K562 (cell line): ENCODE measurements around the gene NPC1.

Experiments
- HNRNPUL1 ChIP-seq: fragments of 200-400 bp; formaldehyde crosslinking; IDR thresholded peaks from 2 replicates; pipeline ENCODE4 v1.6.1; 2017; ENCODE audit warnings: low read length
- MXI1 ChIP-seq: IDR thresholded peaks from 2 replicates; pipeline ENCODE4 v1.6.1; 2011; ENCODE audit warnings: low read depth, mild to moderate bottlenecking, improper control_type of control experiment, low read length
- PTTG1 ChIP-seq: fragments of 450-650 bp; IDR thresholded peaks from 2 replicates; pipeline ENCODE4 v1.6.1; 2016; ENCODE audit warnings: low read depth, mild to moderate bottlenecking, missing genetic modification characterization, missing compliant biosample characterization
- ZFPM2 ChIP-seq: fragments of 250-450 bp; sonication (Bioruptor Pico); IDR thresholded peaks from 2 replicates; pipeline ENCODE4 v1.5.1; 2022; ENCODE audit warnings: mild to moderate bottlenecking
- ZNF586 ChIP-seq: fragments of 450-650 bp; formaldehyde crosslinking; conservative IDR thresholded peaks from 2 replicates; pipeline ENCODE4 v1.4.0; 2020; ENCODE audit warnings: mild to moderate bottlenecking, moderate library complexity
- TF ChIP-seq, protein P1 (sequence below), 3 experiments: IDR thresholded peaks in 2 of 3; conservative IDR thresholded peaks in 1 of 3; 2 replicates each; pipeline ENCODE4 v1.5.1; 2011 to 2012; ENCODE audit warnings: low read length in 3 of 3, mild to moderate bottlenecking in 3 of 3, control low read depth in 2 of 3, improper control_type of control experiment in 1 of 3, inconsistent platforms in 1 of 3, low read depth in 1 of 3, mixed read lengths in 1 of 3, moderate library complexity in 1 of 3; ENCODE audit not compliant: insufficient read depth in 2 of 3

- TF ChIP-seq MXI1 = no peak
- TF ChIP-seq ZFPM2 = no peak
- TF ChIP-seq HNRNPUL1 = no peak
- TF ChIP-seq, protein P1, sequence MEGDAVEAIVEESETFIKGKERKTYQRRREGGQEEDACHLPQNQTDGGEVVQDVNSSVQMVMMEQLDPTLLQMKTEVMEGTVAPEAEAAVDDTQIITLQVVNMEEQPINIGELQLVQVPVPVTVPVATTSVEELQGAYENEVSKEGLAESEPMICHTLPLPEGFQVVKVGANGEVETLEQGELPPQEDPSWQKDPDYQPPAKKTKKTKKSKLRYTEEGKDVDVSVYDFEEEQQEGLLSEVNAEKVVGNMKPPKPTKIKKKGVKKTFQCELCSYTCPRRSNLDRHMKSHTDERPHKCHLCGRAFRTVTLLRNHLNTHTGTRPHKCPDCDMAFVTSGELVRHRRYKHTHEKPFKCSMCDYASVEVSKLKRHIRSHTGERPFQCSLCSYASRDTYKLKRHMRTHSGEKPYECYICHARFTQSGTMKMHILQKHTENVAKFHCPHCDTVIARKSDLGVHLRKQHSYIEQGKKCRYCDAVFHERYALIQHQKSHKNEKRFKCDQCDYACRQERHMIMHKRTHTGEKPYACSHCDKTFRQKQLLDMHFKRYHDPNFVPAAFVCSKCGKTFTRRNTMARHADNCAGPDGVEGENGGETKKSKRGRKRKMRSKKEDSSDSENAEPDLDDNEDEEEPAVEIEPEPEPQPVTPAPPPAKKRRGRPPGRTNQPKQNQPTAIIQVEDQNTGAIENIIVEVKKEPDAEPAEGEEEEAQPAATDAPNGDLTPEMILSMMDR (IDR thresholded peaks at IDR 0.05 in 2 of 3, conservative IDR thresholded peaks at IDR 0.05 in 1 of 3; ENCODE audit: insufficient read depth in 2 of 3, low read depth in 1 of 3, low read length in 3 of 3) = no peak
- TF ChIP-seq ZNF586 (CRISPR knock-in tag) = no peak
- TF ChIP-seq PTTG1 = no peak
These were observed 48.4 kb upstream of the NPC1 start for GRCh38 chr18:23634692-23635091.
